ENCODE results near the gene FAM50B.

- no peak for TF ChIP-seq POLR2A (IDR thresholded peaks at IDR 0.05)
- no peak for TF ChIP-seq CTCF (IDR thresholded peaks at IDR 0.05 in 8 of 11, conservative IDR thresholded peaks at IDR 0.05 in 3 of 11)
- TF ChIP-seq POLR2AphosphoS5 (IDR thresholded peaks at IDR 0.05), result no peak
Observed at GRCh38 chr6:3894590-3895311, 45.6 kb downstream of the FAM50B start.

All from spleen (tissue), 7 donors.